RWPE2 (cell line): Measurements from ENCODE around the gene SFN.

Experiments used
- ATAC-seq: fragments of 200-7000 bp; cut with Tn5 transposase; 3 replicates; pipeline ENCODE4 v1.9.1; 2021; ENCODE audit warnings: low read depth
- DNase-seq: peaks from one replicate; pipeline ENCODE4 v3.0.0-alpha.2; 2020; ENCODE audit warnings: low spot score
- H3K27ac ChIP-seq: fragments of 450-650 bp; 2 replicates; pipeline ENCODE4 v1.5.1; 2017; ENCODE audit warnings: mild to moderate bottlenecking; ENCODE audit not compliant: poor library complexity, severe bottlenecking
- H3K27me3 ChIP-seq: fragments of 250-450 bp; sonication (Bioruptor Pico); 2 replicates; pipeline ENCODE4 v1.5.1; 2021; ENCODE audit warnings: mild to moderate bottlenecking, moderate library complexity; ENCODE audit not compliant: insufficient read depth, poor library complexity, severe bottlenecking
- H3K36me3 ChIP-seq: fragments of 250-450 bp; sonication (Bioruptor Pico); 2 replicates; pipeline ENCODE4 v1.5.1; 2020; ENCODE audit warnings: low read depth, mild to moderate bottlenecking, moderate library complexity
- H3K4me1 ChIP-seq: fragments of 250-450 bp; sonication (Bioruptor Pico); 2 replicates; pipeline ENCODE4 v1.5.1; 2021; ENCODE audit warnings: mild to moderate bottlenecking, moderate library complexity; ENCODE audit not compliant: insufficient read depth, poor library complexity, severe bottlenecking
- H3K4me3 ChIP-seq: fragments of 250-450 bp; sonication (Bioruptor Pico); 2 replicates; pipeline ENCODE4 v1.5.1; 2021; ENCODE audit warnings: mild to moderate bottlenecking, moderate library complexity; ENCODE audit not compliant: severe bottlenecking
- H3K9me3 ChIP-seq: fragments of 250-450 bp; sonication (Bioruptor Pico); 2 replicates; pipeline ENCODE4 v1.5.1; 2021; ENCODE audit warnings: mild to moderate bottlenecking, moderate library complexity; ENCODE audit not compliant: severe bottlenecking
- CTCF ChIP-seq: fragments of 450-650 bp; IDR thresholded peaks from one replicate; pipeline ENCODE4 v1.5.1; 2017; ENCODE audit warnings: mild to moderate bottlenecking, moderate library complexity; ENCODE audit not compliant: poor library complexity, severe bottlenecking

SFN gene

GRCh38 chr1:26853600-26853999, 9.3 kb upstream of the SFN start:
- Histone ChIP-seq H3K27me3 (no peaks in the 10 kb centered on the region), H3K9me3 (no peaks in the 10 kb centered on the region), H3K4me1 (peaks cover 45% of the 10 kb centered on the region), H3K27ac (peak overlapping the region; percentile 98), H3K36me3 (peaks cover 40% of the 10 kb centered on the region), H3K4me3 (no peak overlapping the region)
- no peak for ATAC-seq
- no peak for DNase-seq
- no peak for TF ChIP-seq CTCF

DNA sequence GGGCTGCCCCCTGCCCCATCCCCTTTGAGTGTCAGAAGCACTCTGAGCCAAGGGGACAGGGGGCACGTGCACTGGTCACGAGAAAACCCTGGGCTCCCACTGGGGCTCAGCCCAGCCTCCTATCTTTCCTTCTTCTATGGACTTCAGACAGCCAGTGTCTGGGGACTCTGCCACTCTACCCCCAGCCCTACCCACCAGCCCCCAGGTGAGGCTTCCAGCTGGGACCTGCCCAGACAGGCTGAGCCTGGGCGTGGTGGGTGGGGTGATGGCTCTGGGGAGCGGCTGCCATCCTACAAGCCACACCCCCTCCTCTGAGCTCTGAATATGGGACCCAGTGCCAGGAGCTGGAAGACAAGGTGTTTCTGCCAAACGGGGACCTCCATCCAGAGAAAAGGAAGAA, 8.0 kb upstream of the SFN start:
- Histone ChIP-seq H3K9me3 (no peaks in the 10 kb centered on the region), H3K27ac (peak overlapping the region; percentile 98), H3K4me3 (no peak overlapping the region), H3K27me3 (no peaks in the 10 kb centered on the region), H3K36me3 (peaks cover 36% of the 10 kb centered on the region), H3K4me1 (peaks cover 47% of the 10 kb centered on the region)
- DNase-seq (peak; percentile 88), ATAC-seq (peak; percentile 49)
- no peak for TF ChIP-seq CTCF

DNA sequence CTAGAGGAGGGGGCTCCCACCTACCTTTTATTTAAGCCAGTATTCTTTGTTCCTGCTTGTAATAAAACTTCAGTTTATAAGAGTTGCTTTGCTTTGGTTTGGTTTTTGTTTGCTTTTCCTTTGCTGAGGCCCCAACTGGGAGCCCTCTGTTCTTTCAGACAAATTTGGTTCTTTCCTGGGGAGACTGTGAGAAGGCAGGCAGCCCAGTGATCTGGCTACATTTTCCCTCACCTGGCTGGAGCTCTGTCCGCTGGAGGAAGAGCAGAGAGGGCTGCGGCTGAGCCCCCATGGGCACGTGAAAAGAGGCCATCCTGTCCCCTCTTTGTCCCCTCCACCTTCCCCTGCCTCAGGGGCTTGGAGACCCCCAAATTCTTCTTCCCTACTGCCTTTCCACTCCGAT, 7.3 kb upstream of the SFN start:
- Histone ChIP-seq H3K36me3 (peaks cover 28% of the 10 kb centered on the region), H3K27me3 (no peaks in the 10 kb centered on the region), H3K4me1 (peaks cover 47% of the 10 kb centered on the region), H3K27ac (peak overlapping the region; percentile 98), H3K9me3 (no peaks in the 10 kb centered on the region), H3K4me3 (no peak overlapping the region)
- TF ChIP-seq CTCF = no peak
- ATAC-seq (no peak), DNase-seq (no peak)

DNA sequence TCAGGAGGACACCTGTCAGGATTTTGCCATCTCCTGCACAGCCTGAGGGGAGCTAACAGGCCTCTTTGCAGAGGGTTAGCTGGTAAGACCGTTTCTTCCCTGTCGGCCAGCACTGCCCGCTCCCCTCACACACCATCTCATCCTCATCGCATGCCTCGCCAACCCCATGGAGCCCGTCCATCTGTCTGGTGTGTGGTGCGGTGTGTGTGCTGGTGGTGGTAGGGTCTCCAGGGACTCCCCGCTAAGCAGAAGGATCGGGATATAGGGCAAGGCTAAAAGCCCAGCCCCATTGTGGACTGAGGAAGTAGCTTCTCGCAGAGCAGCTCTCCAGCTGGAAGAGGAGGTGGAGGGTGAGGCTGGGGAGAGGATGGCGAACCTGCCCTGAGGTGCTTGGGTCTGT, 6.8 kb upstream of the SFN start:
- Histone ChIP-seq H3K27ac (peak overlapping the region; percentile 98), H3K36me3 (peaks cover 23% of the 10 kb centered on the region), H3K27me3 (no peaks in the 10 kb centered on the region), H3K4me3 (no peak overlapping the region), H3K4me1 (peaks cover 53% of the 10 kb centered on the region), H3K9me3 (no peaks in the 10 kb centered on the region)
- no peak for DNase-seq
- TF ChIP-seq CTCF = no peak
- no peak for ATAC-seq

DNA sequence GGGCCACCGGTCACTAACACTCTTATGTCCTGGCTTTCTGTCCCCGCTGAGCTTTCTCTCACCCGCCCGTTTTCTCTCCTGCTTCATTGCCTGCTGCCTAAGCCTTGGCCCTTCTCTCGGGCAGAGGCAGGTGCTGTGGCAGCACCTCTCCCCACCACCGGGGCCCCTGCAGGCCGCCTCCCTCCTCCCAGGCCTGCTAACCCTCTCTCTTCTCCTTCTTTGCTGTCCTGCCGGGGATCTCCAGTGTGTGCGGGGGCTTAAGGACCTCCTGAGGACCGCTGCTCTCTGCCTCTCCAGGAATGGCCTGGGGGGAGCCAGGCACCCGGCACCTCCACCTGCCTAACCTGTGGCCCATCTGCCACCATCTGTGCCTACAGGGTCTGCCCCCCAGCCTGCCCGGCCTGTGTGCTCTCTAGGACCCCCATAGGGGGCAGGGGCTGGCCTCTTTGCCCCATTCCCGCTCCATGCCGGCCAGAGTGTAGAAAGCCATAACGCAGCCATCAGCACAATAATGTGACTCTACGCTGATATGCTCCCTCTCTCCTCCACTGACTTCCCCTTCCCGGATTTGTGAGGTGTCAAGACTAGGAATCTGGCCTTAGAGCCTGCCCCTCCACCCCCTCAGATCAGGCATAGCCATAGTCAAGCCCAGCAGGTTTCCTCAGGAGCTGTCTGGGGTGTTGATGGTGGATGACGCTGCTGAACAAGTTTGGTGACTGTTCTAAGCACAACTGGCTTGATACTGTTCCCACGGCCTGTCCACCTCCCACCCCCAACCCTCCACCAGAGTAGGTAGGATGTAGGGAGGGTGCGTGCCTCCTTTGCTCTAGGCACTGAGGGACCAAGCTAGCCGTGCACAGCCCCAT, 6.1 kb upstream of the SFN start:
- no peak for ATAC-seq
- Histone ChIP-seq H3K4me3 (no peak overlapping the region), H3K9me3 (no peaks in the 10 kb centered on the region), H3K27ac (peak overlapping the region; percentile 98), H3K36me3 (peaks cover 16% of the 10 kb centered on the region), H3K27me3 (no peaks in the 10 kb centered on the region), H3K4me1 (peaks cover 59% of the 10 kb centered on the region)
- no peak for TF ChIP-seq CTCF
- no peak for DNase-seq
